Spleen (tissue), 11 donors: ENCODE data around the gene OR10G3. TPM values are rescaled to one million over a fixed set of nuclear protein-coding genes. Genes with fewer than 3 reads are reported as not detected.

Source experiments
- DNase-seq: peaks from one replicate; pipeline ENCODE4 v3.0.0-alpha.2; 2020
- H3K27ac ChIP-seq, 8 donors: fragments of 200-600 bp; sonication (generic) in 7 of 8; 1 replicate in 4 of 8; 2 replicates in 4 of 8; pipeline versions ENCODE4 v1.5.0 to v1.8.0; 2016 to 2021; ENCODE audit warnings: inconsistent platforms in 4 of 8, mild to moderate bottlenecking in 4 of 8, moderate library complexity in 1 of 8
- H3K27me3 ChIP-seq, 7 donors: fragments of 200-600 bp; sonication (generic) in 6 of 7; replicated peaks in 1 of 7; 1 replicate in 4 of 7; 2 replicates in 3 of 7; pipeline versions ENCODE4 v1.5.0 to v1.8.0; 2016 to 2021; ENCODE audit warnings: inconsistent platforms in 3 of 7, mild to moderate bottlenecking in 1 of 7
- H3K36me3 ChIP-seq, 6 donors: fragments of 200-600 bp; sonication (generic) in 5 of 6; 1 replicate in 4 of 6; 2 replicates in 2 of 6; pipeline versions ENCODE4 v1.5.0 to v1.8.0; 2016 to 2021; ENCODE audit warnings: inconsistent platforms in 2 of 6
- H3K4me1 ChIP-seq, 6 donors: fragments of 200-600 bp; sonication (generic) in 5 of 6; 1 replicate in 3 of 6; 2 replicates in 3 of 6; pipeline versions ENCODE4 v1.5.0 to v1.8.0; 2016 to 2021; ENCODE audit warnings: inconsistent platforms in 3 of 6
- H3K4me3 ChIP-seq, 8 donors: fragments of 200-600 bp; sonication (generic) in 7 of 8; 1 replicate in 4 of 8; 2 replicates in 4 of 8; pipeline versions ENCODE4 v1.5.0 to v1.8.0; 2016 to 2021; ENCODE audit warnings: inconsistent platforms in 4 of 8, mild to moderate bottlenecking in 4 of 8, moderate library complexity in 2 of 8
- H3K9me3 ChIP-seq, 8 donors: fragments of 200-600 bp; sonication (generic) in 7 of 8; 1 replicate in 4 of 8; 2 replicates in 4 of 8; pipeline versions ENCODE4 v1.5.0 to v1.8.0; 2016 to 2021; ENCODE audit warnings: inconsistent platforms in 4 of 8
- CTCF ChIP-seq, 11 experiments: fragments of 200-600 bp in 7 of 11; fragments of 450-650 bp in 4 of 11; sonication (generic) in 4 of 11; IDR thresholded peaks in 8 of 11; conservative IDR thresholded peaks in 3 of 11; 1 replicate in 7 of 11; 2 replicates in 4 of 11; pipeline versions ENCODE4 v1.4.0 to v1.8.0; 2016 to 2021; ENCODE audit warnings: antibody characterized with exemption in 11 of 11, inconsistent platforms in 4 of 11, mild to moderate bottlenecking in 1 of 11
- POLR2A ChIP-seq, 3 donors: fragments of 450-650 bp; IDR thresholded peaks; one replicate each; pipeline ENCODE4 v1.5.1; 2017; ENCODE audit warnings: antibody characterized with exemption in 3 of 3, mild to moderate bottlenecking in 1 of 3
- POLR2AphosphoS5 ChIP-seq, 3 donors: sonication (generic); formaldehyde crosslinking; IDR thresholded peaks; one replicate each; pipeline ENCODE4 v1.5.1; 2017; ENCODE audit warnings: antibody characterized with exemption in 3 of 3
- WGBS, 5 donors: extraction: QIAGEN DNeasy Blood & Tissue Kit in 3 of 5; methylation state at CpG; one replicate each; pipeline versions ENCODE4 v1.1.5 to v1.1.7; 2013 to 2018; 5-methylcytosine and 5-hydroxymethylcytosine counted together
- intact Hi-C: fragments of 100-400 bp; cut with DNase I; formaldehyde crosslinking; loops from one replicate; pipeline ENCODE4 v1.15.0; 2023; ENCODE audit warnings: low total_unique reads
- polyA plus RNA-seq, 3 donors: library from polyadenylated mRNA; stranded (reverse); fragments of 200-250 nt; gene quantifications; one replicate each; pipeline ENCODE4 v1.2.1, GENCODE V29; 2013
- total RNA-seq, 7 donors: library from RNA; depleted of rRNA in 3 of 7; stranded (reverse); fragments of >200 nt in 3 of 7; fragmentation: NEBNext Ultra II Directional in 4 of 7; extraction: Animal tissue kit (Norgen Biotek cat#: 25700) in 4 of 7; gene quantifications; one replicate each; pipeline versions ENCODE4 v1.1.0 to v1.2.1, GENCODE V29; 2016 to 2021
- donor health status: healthy with polysubstance abuse.
- donor health status: DM: no; HTN: no; CAD: no; lungs with moderate emphysema.
- donor health status: DM: no; HTN: no; CAD: no.
- donor health status: Bipolar disorder and iron deficiency.
- donor health status: healthy.
- donor health status: DM: no; HTN: no; CAD: no.
- donor health status: DM: yes; HTN: yes; CAD: no.

Gene OR10G3
- total and polyA plus RNA-seq, 10 donors, result 0.06 TPM; not detected in 9

GRCh38 chr14:21572604-21573003 lies 7.3 kb downstream of the OR10G3 start:
- no peak for TF ChIP-seq POLR2AphosphoS5 (IDR thresholded peaks at IDR 0.05)
- TF ChIP-seq POLR2A (IDR thresholded peaks at IDR 0.05), result no peak
- TF ChIP-seq CTCF (IDR thresholded peaks at IDR 0.05 in 8 of 11, conservative IDR thresholded peaks at IDR 0.05 in 3 of 11), result no peak
- Histone ChIP-seq H3K27me3 (peaks cover 0 to 18% (median 0%) of the 10 kb centered on the region in 7 donors), H3K9me3 (peaks cover 0 to 10% (median 8%) of the 10 kb centered on the region in 8 donors), H3K36me3 (no peaks in the 10 kb centered on the region), H3K27ac (no peak overlapping the region), H3K4me1 (no peaks in the 10 kb centered on the region), H3K4me3 (no peak overlapping the region)
- intact Hi-C loops, result no loop called here
- DNase-seq, result no peak

GRCh38 chr14:21558703-21559170 lies 21.1 kb downstream of the OR10G3 start:
- H3K36me3 ChIP-seq, result no peaks in the 10 kb centered on the region
- peak; percentile 12 for DNase-seq
- no peaks in the 10 kb centered on the region for H3K27me3 ChIP-seq
- intact Hi-C loops, result loop anchor here (5.0 kb wide), 1 partner anchor 56 kb away; no protein-coding TSS in a partner anchor
- no peaks in the 10 kb centered on the region for H3K9me3 ChIP-seq
- H3K27ac ChIP-seq, result no peak overlapping the region
- TF ChIP-seq POLR2AphosphoS5 (IDR thresholded peaks at IDR 0.05), result no peak
- TF ChIP-seq POLR2A (IDR thresholded peaks at IDR 0.05), result no peak
- TF ChIP-seq CTCF (IDR thresholded peaks at IDR 0.05 in 8 of 11, conservative IDR thresholded peaks at IDR 0.05 in 3 of 11), result no peak
- H3K4me1 ChIP-seq, result peaks cover 0 to 13% (median 8%) of the 10 kb centered on the region in 6 donors
- 82 to 92% (median 90%) methylated on average over 8 of the region's 8 CpGs for WGBS, 5 donors
- no peak overlapping the region for H3K4me3 ChIP-seq

GRCh38 chr14:21557084-21557901 lies 22.6 kb downstream of the OR10G3 start:
- Histone ChIP-seq H3K4me3 (peak overlapping the region in 4 of 8 donors; percentile 18 to 59 (median 24)), H3K27me3 (no peaks in the 10 kb centered on the region), H3K9me3 (no peaks in the 10 kb centered on the region), H3K27ac (peak overlapping the region in 5 of 8 donors; percentile 26 to 53 (median 38)), H3K36me3 (no peaks in the 10 kb centered on the region), H3K4me1 (peaks cover 0 to 13% (median 8%) of the 10 kb centered on the region in 6 donors)
- 19 to 23% (median 21%) methylated on average over 11 of the region's 11 CpGs for WGBS, 5 donors
- peak; percentile 40 for DNase-seq
- TF ChIP-seq POLR2AphosphoS5 (IDR thresholded peaks at IDR 0.05) (no peak), POLR2A (IDR thresholded peaks at IDR 0.05) (no peak), CTCF (IDR thresholded peaks at IDR 0.05 in 8 of 11, conservative IDR thresholded peaks at IDR 0.05 in 3 of 11) (peak in 10 of 11 experiments; percentile 50 to 82 (median 72))
- intact Hi-C loops, result loop anchor here (5.0 kb wide), 1 partner anchor 55 kb away; no protein-coding TSS in a partner anchor
